A204.1 (cell line): ENCODE results near the gene AMPD2.

Source experiments
- FAIRE-seq: peaks from 2 replicates; lab custom pipeline; 2012; peaks lifted over from hg19 to GRCh38; lab: Jason Lieb, UNC

The AMPD2 gene

GRCh38 chr1:109630898-109631512, 11.4 kb downstream of the AMPD2 start:
- FAIRE-seq, result no peak

DNA sequence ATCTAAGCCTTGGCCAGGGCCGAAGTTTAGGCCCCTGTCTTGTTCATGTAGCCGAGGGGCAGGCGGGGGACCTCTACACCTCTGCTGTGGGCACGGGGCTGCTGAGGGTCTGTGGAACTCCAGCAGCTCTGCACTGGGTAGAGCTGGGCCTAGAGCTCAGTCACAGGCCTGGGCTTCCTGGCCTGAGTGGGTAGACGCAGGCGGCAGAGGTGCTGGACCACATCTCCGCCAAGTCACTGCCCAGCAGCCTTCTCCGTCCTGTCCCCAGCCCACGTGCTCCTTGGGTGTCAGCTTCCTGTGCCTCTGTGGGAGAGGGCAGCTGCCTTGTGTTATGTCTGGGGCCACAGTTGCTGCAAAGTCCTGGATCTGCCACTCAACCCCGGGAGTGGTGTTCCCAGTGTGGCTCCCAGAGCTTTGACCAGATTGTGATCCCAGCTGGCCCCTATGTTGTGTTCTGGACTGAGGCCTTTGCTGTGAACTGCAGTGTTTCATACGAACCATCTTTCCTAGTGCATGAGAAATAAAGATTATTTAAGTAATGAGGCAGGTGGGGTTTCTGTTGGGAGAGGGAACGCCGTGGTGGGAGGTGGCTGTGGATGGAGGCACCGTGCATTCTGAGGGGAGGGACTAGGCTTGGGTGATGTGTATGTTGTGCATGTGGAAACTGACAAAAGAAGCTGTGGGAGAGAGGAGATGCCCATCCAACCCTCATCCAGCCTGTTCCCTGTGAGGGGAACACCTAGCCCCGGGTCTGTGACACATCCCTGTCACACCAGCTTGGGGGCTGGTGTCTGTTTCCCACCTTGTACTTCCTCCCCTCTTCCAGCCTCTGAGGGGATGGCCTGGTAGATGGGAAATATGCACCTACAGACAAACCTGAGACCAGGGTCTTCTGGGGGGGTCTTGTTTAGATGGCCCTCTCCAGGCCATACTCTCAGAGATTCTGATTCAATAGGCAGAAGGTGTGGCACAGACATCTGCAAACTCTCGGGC, 12.2 kb downstream of the AMPD2 start:
- no peak for FAIRE-seq

DNA sequence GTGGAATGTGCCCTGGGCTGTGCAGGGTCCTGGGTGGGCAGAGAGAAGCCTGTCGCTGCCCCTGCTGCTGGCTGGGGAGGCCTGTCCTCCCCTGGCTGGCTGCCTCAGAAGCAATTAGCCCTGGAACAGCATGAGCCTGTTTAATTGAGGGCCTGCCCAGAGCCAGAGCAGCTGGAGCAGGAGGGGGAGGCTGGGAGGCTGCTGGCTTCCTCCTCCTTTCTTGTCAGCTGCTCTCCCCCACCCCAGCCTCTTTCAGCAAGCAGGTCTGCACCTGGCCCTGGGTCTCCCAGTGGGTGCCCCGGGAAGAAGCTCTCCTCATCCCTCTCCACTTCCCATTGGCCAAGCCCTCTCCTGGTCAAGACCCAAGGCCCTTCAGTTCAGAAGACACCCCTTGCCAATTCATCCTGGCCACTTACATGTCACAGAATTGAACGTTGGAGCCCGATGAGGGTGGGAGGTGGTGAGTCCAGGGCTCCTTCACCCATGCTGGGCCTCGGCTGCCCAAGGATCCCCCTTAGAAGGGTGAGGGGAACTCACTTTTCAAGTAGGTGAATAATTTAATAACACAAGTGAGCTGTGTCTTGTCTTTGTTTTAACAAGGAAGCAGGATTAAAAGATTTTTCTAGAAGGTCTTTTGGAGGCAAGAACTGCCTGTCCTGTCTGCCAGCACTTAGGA, 13.2 kb downstream of the AMPD2 start:
- no peak for FAIRE-seq

GRCh38 chr1:109634292-109634691, 14.7 kb downstream of the AMPD2 start:
- FAIRE-seq, result no peak

DNA sequence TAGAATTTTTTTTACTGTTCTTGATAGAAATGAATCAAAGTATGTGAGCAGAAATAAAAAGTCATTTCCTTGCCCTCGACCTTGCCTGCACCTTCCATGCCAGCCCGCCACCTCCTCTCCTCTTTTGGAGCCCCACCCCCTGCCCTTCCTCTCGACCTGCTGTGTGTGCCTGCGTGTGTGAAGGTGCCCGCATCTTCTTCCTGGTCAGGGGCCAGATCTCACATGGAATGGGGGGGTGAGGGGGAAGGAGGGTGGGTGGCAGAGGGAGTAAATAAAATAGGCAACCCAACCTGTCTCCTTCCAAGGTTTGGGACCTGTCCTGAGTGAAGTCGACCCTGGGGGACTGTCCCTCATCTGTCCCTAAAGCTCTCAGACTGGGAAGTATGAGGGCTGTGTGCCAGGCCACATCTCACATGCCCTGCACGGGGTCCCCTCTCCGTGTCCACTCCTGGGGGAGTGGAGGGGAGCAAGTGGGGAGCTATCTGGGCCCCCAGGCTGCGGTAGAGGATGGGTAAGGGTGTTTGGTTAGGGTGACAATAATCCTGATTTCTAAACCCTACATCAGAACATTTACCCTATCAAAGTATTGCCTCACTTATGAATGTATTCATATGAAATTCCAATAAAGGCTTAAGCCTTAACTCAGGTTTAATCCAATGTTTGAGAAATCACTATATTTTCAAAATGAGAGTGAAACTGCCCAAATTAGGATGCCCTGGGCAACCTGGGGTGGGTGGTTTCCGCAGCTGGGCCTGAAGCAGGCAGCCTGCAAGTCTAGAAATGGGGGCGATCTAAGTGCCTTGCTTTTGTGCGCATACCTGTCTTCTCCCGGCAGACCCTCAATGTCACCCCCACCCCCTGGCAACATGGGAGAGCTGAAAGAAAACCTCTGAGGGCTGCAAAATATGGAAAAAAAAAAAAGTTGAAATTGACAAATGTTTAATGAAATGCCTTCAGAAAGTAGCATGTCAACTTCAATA, 15.4 kb downstream of the AMPD2 start:
- FAIRE-seq, result no peak

DNA sequence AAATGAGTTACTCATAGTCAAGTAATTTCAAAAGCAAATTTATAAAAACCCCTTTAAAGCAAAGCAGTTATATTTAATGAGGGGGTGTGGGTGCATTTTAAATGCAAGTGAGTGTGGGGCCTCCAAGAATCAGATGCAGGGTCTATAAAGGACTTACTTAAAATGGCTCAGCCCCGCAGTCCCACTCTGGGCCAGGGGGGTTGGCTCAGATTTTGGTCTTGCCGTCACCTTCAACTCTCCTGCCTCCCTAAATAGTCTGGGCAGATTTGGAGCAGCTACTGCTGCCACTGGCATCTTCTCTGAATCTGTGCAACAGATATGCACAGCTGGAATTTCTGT, 16.2 kb downstream of the AMPD2 start:
- FAIRE-seq, result no peak

DNA sequence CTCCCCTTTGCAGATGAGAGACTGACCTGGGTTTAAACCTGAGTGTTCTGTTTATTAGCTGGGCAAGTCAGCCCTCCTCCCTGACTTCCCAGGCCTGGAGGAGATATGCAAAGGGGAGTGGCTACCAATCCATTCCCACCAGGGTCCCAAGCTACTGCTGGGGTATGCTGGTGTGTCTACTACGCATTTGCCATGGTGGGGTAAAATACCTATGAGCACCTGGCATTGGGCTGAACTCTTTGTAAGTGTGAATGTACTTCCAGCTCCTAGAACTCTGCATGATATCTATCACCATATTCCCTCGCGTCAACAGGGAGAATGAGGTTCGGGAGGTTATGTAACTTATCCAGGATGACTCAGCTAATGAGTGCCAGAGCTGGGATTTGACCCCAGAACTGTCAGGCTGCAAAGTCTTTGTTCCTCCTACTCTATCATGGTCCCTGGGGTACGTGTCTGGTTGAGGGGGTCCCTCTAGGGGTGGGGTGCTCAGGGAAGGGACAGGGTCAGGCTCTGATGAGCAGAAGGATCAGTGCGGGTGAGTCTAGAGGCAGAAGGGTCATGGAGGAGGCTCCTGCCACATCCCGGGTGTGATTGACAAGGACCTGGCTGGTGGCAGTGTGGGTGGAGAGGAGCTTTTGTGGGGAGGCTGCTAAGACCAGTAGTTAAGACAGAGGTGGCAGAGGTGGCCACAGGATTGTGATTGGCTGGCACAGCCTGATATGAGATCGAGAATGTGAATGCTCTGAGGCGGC, 16.7 kb downstream of the AMPD2 start:
- no peak for FAIRE-seq

DNA sequence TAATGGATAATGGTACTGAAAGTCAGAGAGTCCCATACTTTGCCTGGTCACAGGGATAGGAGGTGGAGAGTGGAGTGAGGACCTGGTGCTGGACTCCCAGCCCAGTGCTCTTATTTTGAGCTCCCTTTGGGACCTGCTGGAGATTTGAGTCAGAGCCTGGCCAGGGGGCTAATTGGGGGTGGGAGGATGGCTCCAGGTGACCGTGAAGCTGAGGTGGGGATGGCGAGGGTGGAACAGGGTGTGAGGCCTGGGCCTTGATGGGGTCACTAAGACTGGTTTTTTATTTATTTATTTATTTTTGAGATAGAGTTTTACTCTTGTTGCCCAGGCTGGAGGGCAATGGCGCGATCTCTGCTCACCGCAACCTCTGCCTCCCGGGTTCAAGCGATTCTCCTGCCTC, 17.8 kb downstream of the AMPD2 start:
- FAIRE-seq, result no peak

GRCh38 chr1:109639063-109639840, 19.6 kb downstream of the AMPD2 start:
- FAIRE-seq, result no peak

DNA sequence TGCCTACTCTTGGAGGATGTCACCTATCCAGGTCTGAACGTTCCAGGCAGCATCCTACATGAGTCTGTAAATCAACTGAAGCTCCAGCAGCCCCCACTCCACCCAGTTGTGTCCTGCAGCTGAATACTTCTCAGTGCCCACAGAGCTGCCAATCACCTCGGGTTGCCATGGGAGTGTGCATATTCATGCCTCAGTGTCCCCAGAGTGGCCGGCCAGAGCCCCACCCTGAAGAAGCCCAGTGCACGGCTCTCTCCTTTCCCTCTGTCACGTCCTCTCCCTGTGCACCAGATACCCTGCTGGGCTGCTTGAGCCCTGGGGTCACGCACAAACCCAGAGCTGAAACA, 20.2 kb downstream of the AMPD2 start:
- FAIRE-seq, result no peak

- no peak for FAIRE-seq
These were observed 20.7 kb downstream of the AMPD2 start for GRCh38 chr1:109640285-109640865.

DNA sequence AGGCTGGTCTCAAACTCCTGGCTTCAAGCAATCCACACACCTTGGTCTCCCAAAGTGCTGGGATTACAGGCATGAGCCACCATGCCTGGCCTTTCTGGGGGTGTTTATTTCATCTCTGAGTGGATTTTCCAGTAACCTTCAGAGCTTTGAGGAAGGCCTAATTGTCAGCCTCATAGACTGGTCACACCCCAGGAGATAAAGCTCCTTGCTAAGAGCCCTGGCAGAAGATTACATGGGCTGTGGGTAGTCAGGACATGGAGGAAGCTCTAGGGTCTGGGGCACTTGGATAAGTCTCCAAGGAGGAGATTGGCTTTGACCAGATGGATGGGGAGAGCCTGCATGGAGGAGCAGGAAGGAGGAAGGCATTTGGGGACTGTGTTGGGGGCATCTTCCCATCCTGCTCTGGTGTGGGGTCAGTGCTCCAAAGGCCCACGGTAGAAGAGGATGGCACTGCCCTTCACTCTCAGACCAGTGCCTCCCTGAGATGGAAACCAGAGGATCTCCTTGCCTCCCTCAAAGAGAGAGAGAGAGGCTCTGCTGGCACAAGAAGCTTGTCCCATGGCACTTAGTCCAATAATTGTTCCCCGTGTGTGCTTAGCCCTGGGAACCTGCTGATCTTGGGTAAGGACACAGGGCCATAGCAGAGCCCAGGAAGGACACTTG, 21.6 kb downstream of the AMPD2 start:
- no peak for FAIRE-seq

DNA sequence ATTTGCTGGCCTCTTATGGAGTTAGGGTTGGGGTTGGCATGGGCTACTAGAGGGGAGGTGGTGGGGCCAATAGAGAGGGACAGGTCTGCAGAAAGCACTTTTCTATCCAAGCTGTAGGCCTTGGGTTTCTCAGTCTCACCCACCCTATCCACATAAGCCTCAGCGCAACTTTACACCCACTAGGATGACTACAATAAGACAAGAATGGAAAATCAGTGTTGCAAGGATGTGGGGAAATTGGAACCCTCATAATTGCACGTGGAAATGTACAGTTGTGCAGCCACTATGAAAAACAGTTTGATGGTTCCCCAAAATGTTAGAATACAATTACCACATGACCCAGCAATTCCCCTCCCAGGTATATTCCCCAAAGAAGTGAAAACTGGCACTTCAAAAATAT, 22.2 kb downstream of the AMPD2 start:
- FAIRE-seq, result no peak

DNA sequence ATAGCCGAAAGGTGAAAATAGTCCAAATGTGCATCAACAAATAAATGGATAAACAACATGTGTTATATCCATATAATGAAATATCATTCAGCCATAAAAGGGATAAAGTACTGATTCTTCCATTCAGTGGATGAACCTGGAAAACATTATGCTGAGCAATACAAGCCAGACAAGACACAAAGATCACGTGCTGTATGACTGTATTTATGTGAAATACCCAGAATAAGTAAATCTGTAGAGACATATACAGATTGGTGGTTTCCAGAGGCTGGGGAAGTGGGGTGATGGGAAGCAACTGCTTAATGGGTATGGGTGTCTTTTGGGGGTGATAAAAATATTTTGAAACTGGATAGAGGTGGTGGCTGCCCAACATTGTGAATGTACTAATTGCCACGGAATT, 23.0 kb downstream of the AMPD2 start:
- FAIRE-seq, result no peak

DNA sequence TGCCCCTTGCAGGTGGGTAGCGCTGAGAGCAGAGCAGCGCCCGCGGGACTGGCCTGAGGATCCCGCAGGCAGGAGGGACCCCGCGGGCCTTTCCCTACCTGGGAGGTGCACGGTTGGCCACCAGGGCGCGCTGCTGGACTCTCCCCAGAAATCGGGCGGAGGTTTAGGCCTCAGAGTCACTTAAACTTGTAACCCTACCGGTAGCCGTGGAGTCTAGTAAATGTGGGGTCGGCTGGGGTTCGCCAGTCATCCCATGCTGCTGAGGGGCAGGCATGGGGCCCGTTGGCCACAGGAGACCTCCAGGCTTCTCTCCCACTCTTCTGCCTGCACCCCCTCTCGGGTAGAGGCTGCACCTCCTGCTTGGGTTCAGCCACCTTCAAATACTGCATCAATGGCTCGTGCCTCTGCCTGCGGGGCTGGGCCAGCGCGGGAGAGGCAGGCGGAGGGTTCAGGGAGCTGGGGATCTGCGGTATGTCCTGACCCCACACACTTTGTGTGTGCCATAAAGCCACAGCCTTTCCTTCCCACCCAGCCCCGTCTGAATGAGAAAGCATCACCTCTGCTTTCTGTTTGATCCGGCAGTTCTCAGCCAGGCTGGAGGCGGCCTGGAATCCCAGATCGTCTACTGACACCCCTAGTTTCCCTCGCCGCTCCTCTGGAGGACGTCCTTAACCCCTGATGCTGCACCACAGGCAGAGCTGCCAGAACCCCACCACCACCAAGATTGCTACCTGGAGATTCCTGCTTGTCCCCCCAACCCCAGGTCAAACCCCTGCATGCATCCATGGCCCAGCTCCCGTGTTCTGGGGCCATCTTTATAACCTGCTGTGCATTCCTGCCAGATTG, 24.0 kb downstream of the AMPD2 start:
- no peak for FAIRE-seq

- no peak for FAIRE-seq
These were observed 25.0 kb downstream of the AMPD2 start for GRCh38 chr1:109644670-109645069.

DNA sequence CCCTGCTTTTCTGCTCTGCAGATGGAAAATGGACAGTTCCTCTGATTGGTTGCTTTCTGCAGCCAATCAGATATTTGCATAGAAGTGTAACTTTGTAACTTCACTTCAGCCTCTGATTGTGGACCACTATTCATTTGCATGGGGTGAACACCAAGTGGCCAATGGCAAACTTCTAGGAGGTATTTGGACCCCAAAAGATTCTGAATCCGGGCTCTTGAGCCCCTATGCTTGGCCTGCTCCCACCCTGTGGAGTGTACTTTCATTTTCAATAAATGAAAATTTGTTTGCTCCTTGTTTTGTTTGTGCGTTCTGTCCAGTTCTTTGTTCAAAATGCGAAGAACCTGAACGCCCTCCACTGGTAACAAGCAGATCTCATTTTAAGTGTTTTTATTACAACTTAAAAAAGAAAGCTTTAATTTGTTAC, 29.9 kb downstream of the AMPD2 start:
- peak; percentile 96 for FAIRE-seq

DNA sequence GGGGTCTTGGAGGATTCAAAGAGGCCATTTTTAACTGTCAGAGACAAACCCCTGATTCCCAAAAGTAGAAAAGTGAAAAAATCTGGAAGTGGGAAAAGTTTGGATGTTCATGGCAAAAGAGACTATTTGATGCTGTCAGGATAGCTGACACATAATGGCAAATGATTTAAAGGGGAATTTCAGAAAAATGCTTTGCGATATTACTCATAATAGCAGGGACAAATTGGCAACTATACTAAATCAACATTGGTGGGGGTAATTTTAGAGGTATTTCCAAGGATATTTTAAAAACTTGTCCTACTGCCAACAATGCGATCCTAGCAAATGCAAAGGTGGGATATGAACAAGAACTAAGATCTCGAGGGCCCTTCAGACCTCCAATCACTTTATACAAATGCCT, 31.0 kb downstream of the AMPD2 start:
- no peak for FAIRE-seq

DNA sequence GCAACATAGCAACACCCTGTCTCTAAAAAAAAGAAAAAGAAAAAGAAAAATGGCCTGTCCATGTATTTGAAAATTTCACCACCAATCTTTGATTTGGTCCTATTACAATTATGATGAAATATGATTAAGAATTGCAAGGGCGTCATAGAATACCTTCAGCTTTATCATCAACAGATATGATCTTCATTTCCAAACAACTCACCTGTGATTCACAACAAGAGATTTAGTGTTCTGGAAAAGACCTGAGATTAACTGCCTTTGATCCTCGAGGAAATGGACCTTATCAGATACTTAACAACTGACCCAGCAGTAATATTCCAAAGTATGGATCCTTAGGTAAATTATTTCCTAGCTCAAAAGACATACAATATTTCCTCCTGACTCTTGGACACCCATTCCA, 32.8 kb downstream of the AMPD2 start:
- FAIRE-seq, result no peak
